LHCN-M2 (cell line): Measurements from ENCODE around the gene CDH24. TPM values are rescaled to one million over a fixed set of nuclear protein-coding genes. Genes with fewer than 3 reads are reported as not detected.

ENCODE experiments used
- DNase-seq: peaks from one replicate; pipeline ENCODE4 v3.0.0-alpha.2; 2012; ENCODE audit warnings: low read depth
- total RNA-seq: library from RNA; depleted of rRNA; stranded (reverse); fragments of >200 nt; gene quantifications from 2 replicates; pipeline ENCODE4 v1.2.3, GENCODE V29; 2014

CDH24 gene
- total RNA-seq, 1 experiment from 2014 or later = 10.4 TPM

- no peak for DNase-seq
Measured at GRCh38 chr14:23090254-23090636, 32.9 kb upstream of the CDH24 start.

GRCh38 chr14:23089498-23090253 lies 32.4 kb upstream of the CDH24 start:
- no peak for DNase-seq

DNA sequence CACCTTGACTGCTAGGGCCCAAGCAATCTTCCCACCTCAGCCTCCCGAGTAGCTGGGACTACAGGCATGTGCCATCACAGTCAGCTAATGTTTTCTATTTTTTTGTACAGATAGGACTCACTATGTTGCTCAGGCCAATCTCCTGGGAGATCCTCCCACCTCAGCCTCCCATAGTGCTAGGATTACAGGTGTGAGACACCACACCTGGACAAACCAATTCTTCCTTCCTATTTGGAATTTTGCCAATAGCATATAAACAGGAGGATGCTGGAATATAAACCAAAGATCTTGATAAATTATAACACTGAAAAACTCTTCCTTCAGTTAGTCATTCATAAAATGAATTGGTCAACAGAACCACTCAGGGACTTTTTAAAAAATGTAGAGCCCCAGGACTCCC lies 29.2 kb upstream of the CDH24 start:
- no peak for DNase-seq

DNA sequence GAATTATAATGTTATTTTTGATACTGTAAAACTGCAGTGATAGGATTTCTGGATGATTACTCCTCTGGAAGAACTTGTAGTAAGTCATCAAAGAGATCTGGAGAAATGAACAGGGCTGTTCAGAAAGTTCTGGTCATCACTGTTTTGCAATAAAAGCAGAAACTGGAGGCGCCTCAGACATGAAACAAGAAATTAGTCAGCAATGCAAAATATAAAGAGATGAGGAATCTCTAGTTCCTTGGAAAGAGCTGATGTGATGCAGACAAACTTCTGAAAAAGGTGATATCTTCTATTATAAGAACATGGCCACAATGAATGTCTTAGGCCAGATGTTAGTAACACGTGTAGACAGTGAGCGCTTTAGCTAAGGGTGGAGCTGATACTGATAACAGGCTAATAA lies 28.1 kb upstream of the CDH24 start:
- no peak for DNase-seq

GRCh38 chr14:23080474-23080873 lies 23.2 kb upstream of the CDH24 start:
- no peak for DNase-seq

- no peak for DNase-seq
Measured at GRCh38 chr14:23079716-23080115, 22.4 kb upstream of the CDH24 start.

DNA sequence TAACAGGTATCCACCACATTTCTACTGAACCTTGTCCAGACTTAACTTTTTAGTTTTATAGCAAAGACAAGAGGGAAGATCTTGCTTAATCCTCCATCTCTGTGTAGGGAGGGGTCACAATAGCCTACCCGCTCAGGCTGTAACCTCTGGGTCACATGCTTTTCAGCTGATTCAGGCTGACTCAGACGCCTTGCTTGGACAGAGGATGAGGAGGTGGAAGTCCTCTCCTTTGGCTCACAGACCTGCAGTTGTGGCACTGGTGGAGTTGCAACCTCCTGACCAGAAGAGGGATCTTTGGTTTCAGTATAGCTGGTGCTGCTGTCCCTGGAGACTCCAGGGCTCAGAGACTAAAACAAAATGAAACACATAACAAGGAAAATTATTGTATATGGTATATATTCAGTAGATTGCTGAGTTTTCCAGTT lies 21.4 kb upstream of the CDH24 start:
- peak; percentile 98 for DNase-seq

DNA sequence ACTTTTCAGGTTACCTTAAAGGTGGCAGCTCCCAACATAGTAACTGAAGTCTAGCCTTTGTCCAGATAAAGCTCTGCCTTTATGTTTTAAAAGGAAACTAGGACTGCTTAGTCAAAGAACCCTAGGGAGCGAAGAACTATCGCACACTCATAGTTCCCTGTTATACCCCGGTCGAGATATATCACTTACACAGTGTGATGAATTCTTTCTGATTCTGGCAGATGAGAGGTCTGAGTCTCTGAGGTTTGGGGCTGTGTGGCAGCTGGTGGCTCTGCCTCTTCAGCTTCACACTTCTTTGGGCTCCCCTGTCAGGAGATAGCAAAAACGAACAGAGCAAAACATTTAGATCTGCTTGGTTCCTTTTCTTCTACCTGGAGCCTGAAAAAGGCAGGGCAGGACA lies 20.6 kb upstream of the CDH24 start:
- peak; percentile 71 for DNase-seq

DNA sequence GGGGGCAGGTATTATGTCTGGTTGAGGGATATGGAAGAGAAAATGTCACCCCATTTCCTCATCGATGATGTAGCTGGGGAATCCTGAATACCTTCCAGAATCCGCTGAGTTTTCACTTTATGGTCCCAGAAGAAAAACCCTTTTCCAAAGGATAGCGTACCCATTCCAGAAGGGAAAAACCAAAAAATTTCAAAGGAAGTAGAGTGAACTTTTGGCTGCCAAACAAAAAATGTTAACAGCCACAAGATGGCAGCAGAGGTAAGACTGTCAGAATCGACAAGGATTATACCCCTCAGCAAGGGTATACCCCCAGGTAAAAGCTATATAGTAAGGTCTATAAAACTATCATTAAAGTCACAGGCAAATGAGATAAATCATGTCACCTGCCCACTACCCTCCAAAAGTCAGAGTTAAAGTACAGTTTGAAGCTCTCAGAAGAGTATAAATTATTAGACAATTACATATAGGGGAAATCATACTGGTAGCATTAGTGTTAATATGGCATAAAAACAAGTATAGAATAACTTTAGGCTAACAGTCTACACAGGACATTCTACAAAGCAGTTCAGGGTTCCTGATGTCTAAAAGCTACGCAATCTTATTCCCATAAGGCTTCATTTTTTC lies 19.6 kb upstream of the CDH24 start:
- DNase-seq = peak; percentile 43

GRCh38 chr14:23074906-23075305 lies 17.6 kb upstream of the CDH24 start:
- no peak for DNase-seq

DNA sequence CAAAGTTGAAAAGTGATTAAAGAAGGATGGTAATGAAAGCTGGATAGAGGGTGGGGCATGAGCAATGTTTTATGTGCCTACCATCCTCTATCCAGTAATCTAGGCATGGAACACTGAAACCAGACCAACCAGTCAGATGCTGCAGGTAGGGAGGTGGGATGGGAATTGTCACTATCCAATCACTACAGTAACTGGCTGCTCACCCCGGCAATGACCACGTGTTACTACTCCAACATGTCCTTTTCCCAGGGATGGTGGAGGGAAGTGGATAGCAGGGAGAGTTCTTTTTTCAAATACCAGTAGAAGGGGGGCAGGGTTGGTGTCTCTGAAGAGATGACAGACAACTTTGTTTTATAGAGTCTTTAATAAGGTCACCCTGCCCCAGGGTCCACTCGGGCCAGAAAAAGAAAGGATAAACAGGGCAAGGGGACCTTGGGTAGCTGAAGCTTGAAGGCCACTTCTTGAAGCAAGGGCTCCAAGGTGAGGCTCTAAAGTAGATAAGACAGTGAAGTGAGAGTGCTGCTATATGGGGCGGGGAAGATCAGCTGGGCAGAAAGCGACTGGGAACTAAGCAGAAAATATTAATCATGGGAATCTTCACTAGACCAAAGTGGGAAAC lies 14.7 kb upstream of the CDH24 start:
- DNase-seq = peak; percentile 33

GRCh38 chr14:23071244-23071920 lies 14.1 kb upstream of the CDH24 start:
- peak; percentile 93 for DNase-seq

GRCh38 chr14:23070262-23071129 lies 13.2 kb upstream of the CDH24 start:
- no peak for DNase-seq

GRCh38 chr14:23069413-23069806 lies 12.1 kb upstream of the CDH24 start:
- DNase-seq = no peak

- DNase-seq = peak; percentile 92
Measured at GRCh38 chr14:23068789-23069412, 11.6 kb upstream of the CDH24 start.

DNA sequence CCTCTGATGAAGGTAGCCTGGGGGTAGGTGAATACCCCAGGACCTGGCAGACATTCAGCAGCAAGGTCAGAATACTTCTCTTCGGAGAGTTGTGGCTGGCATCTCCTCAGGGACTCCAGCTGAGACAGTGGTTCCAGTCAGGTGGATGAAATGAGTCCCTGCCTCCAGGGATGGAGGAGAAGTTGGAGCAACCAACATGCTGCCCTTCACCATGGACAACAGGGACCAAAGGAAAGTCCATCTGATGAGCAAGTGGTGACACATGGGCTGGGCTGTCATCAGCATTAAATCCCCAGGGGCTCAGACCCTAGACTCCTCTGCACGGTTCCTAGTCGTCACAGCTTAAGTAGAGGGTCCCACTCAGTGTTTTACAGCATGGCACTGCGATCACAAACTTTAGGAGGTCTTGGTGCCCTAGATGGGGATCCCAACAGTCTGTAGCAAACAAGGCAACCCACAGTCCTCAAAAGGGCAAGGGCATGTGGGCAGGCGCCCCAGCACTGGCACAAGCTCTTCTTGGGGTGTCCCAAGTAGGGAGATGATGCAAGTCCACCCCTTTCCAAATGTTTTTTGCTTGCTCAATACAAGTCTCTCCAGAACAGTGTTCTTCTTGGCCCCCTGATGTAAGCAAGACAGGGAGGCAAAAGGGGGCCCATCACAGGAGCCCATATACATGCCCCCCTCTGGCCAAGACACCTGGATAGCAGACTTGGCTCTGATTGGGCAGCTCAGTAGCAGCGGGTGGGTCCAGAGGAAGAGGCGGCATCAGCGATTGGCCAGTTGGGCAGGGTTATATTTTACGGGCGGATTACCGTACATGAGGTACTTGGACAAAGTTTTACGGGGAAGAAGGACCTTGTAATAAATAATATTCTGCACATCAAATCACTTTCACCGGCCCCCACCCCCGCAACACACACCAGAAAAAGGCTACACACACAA lies 10.8 kb upstream of the CDH24 start:
- DNase-seq = no peak

- DNase-seq = no peak
Measured at GRCh38 chr14:23066855-23067744, 9.8 kb upstream of the CDH24 start.

- no peak for DNase-seq
Measured at GRCh38 chr14:23066368-23066767, 9.0 kb upstream of the CDH24 start.

DNA sequence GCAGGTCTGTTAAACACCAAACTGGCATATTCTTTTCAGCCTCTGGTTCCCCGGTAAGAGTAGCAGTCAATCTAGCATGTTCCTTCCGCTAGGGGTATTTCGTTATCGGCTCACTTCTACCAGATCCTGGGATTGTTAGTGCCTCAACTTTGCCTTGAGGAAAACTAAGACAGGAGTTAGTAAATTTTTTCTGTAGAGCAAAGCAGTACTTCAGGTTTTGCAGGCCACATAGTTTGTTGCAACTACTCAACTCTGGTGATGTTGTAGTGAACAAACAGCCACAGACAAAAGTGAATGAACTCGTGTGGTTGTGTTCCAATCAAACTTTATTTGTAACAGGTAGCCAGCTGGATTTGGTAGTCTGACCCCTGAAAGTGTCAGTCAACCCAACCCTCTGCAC lies 6.3 kb upstream of the CDH24 start:
- DNase-seq = no peak
